K562 (cell line): ENCODE results near the gene MCC. TPM values are rescaled to one million over a fixed set of nuclear protein-coding genes. Genes with fewer than 3 reads are reported as not detected.

ENCODE experiments used
- ATAC-seq: fragments of 200-7000 bp; cut with Tn5 transposase; 3 replicates; pipeline ENCODE4 v1.9.1; 2020; ENCODE audit warnings: moderate library complexity
- BruUV-seq: library from RNA; stranded (reverse); fragments of 400-500 nt; replicated peaks from 2 replicates; lab custom pipeline; 2021; lab: Mats Ljungman, UMichigan
- CTCF ChIA-PET: fragments of 300-600 bp; formaldehyde crosslinking; extraction: SDS; loops from one replicate; lab custom pipeline; 2021; ENCODE audit warnings: low intra/inter-chr PET ratio; lab: Yijun Ruan, JAX
- POLR2A ChIA-PET: fragments of 300-600, 350-650 bp; sonication (Branson Sonifier 250); formaldehyde crosslinking; extraction: SDS; loops from one replicate; lab custom pipeline; 2021; ENCODE audit warnings: antibody characterized with exemption, inconsistent platforms; lab: Yijun Ruan, JAX
- DNase-seq, 4 experiments: peaks; one replicate each; pipeline versions ENCODE4 v3.0.0 to v3.0.0-alpha.2; 2011 to 2018; ENCODE audit warnings: low spot score in 3 of 4, mixed read lengths in 3 of 4; ENCODE audit errors: extremely low read depth in 1 of 4
- FAIRE-seq: peaks from 2 replicates; lab custom pipeline; 2011; peaks lifted over from hg19 to GRCh38; lab: Jason Lieb, UNC
- H2AFZ ChIP-seq: 2 replicates; pipeline ENCODE4 v1.6.0; 2011; ENCODE audit warnings: low read depth, low read length, control low read depth, inconsistent platforms
- H3K27ac ChIP-seq: fragments of 200-600 bp; 3 replicates; pipeline ENCODE4 v1.8.0; 2011; ENCODE audit warnings: low read depth, mild to moderate bottlenecking, control low read depth, inconsistent platforms, low read length, moderate library complexity, mixed read lengths; ENCODE audit errors: extremely low read depth
- H3K27me3 ChIP-seq, 2 experiments: fragments of 300-600 bp in 1 of 2; 2 replicates in 1 of 2; 3 replicates in 1 of 2; pipeline versions ENCODE4 v1.6.0 to v1.8.0; 2011; ENCODE audit warnings: inconsistent platforms in 2 of 2, low read length in 2 of 2, mild to moderate bottlenecking in 1 of 2, mixed read lengths in 1 of 2, moderate library complexity in 1 of 2; ENCODE audit not compliant: control insufficient read depth in 2 of 2, insufficient read depth in 2 of 2
- H3K36me3 ChIP-seq: fragments of 300-600 bp; 3 replicates; pipeline ENCODE4 v1.8.0; 2011; ENCODE audit warnings: mild to moderate bottlenecking, low read length, inconsistent platforms; ENCODE audit not compliant: control insufficient read depth, insufficient read depth
- H3K4me1 ChIP-seq, 2 experiments: fragments of 200-600 bp in 1 of 2; replicated peaks in 1 of 2; 2 replicates in 1 of 2; 3 replicates in 1 of 2; pipeline versions ENCODE4 v1.5.1 to v1.8.0; 2011; ENCODE audit warnings: inconsistent platforms in 2 of 2, low read length in 2 of 2, mild to moderate bottlenecking in 1 of 2, mixed read lengths in 1 of 2, moderate library complexity in 1 of 2; ENCODE audit not compliant: control insufficient read depth in 2 of 2, insufficient read depth in 2 of 2
- H3K4me2 ChIP-seq: 2 replicates; pipeline ENCODE4 v1.6.1; 2011; ENCODE audit warnings: low read length, control low read depth, inconsistent platforms, mixed read lengths; ENCODE audit not compliant: insufficient read depth
- H3K4me3 ChIP-seq: fragments of 200-600 bp; sonication (generic), shearing (Covaris generic); 2 replicates; pipeline ENCODE4 v1.5.1; 2016; ENCODE audit warnings: control low read depth, inconsistent platforms
- H3K79me2 ChIP-seq: fragments of 200-600 bp; 3 replicates; pipeline ENCODE4 v1.8.0; 2011; ENCODE audit warnings: low read length, inconsistent platforms; ENCODE audit not compliant: control insufficient read depth, insufficient read depth
- H3K9ac ChIP-seq, 2 experiments: 2 replicates each; pipeline versions ENCODE4 v1.6.0 to v1.6.1; 2011; ENCODE audit warnings: low read depth in 2 of 2, low read length in 2 of 2, control low read depth in 1 of 2, inconsistent platforms in 1 of 2, mild to moderate bottlenecking in 1 of 2, mixed read lengths in 1 of 2; ENCODE audit not compliant: insufficient read depth in 1 of 2
- H3K9me1 ChIP-seq: one replicate; pipeline ENCODE4 v1.6.0; 2011; ENCODE audit warnings: inconsistent platforms, mild to moderate bottlenecking, low read length, moderate library complexity; ENCODE audit not compliant: control insufficient read depth, insufficient read depth
- H3K9me3 ChIP-seq: replicated peaks from 2 replicates; pipeline ENCODE4 v1.5.1; 2011; ENCODE audit warnings: low read depth, low read length, inconsistent platforms; ENCODE audit not compliant: control insufficient read depth, insufficient read depth
- H4K20me1 ChIP-seq: replicated peaks from 2 replicates; pipeline ENCODE4 v1.6.1; 2011; ENCODE audit warnings: low read length, inconsistent platforms, mixed read lengths; ENCODE audit not compliant: control insufficient read depth, insufficient read depth
- CSDE1 ChIP-seq, 2 experiments: fragments of 450-650 bp; IDR thresholded peaks; 2 replicates each; pipeline ENCODE4 v1.6.1; 2016; ENCODE audit warnings: mild to moderate bottlenecking in 1 of 2
- NRF1 ChIP-seq, 2 experiments: fragments of 450-650 bp; IDR thresholded peaks in 1 of 2; conservative IDR thresholded peaks in 1 of 2; 2 replicates each; pipeline ENCODE4 v1.6.1; 2014; ENCODE audit warnings: mild to moderate bottlenecking in 2 of 2
- SMAD2 ChIP-seq: fragments of 150-350 bp; IDR thresholded peaks from 2 replicates; pipeline ENCODE4 v1.6.1; 2014; ENCODE audit warnings: low read depth, mild to moderate bottlenecking, low read length
- WGBS: fragments of 100-300 bp; shearing (Covaris generic); methylation state at CpG from one replicate; pipeline ENCODE4 v1.1.6; 2016; ENCODE audit warnings: low coverage, mixed read lengths; ENCODE audit not compliant: insufficient coverage; ENCODE audit errors: missing lambda C conversion rate; 5-methylcytosine and 5-hydroxymethylcytosine counted together
- in situ Hi-C: fragments of 300-500 bp; cut with MboI; formaldehyde crosslinking; loops from 4 replicates; pipeline ENCODE4 v1.15.0; 2018; ENCODE audit warnings: inconsistent platforms, mixed read lengths
- intact Hi-C: fragments of 100-400 bp; cut with micrococcal nuclease; formaldehyde crosslinking; loops from 2 replicates; pipeline ENCODE4 v1.14.2; 2022
- polyA plus RNA-seq, 8 experiments: library from polyadenylated mRNA; depleted of rRNA in 4 of 8; stranded (reverse) in 5 of 8; unstranded in 3 of 8; fragments of >200 nt; fragmentation: Nextera tagmentation in 2 of 8; fragmentation: Illumina TruSeq in 1 of 8; extraction: Ambion mirVana in 2 of 8; extraction: Trizol in 1 of 8; gene quantifications; 2 replicates each; pipeline versions ENCODE4 v1.2.1 to v1.2.3, GENCODE V29; 2011 to 2014; ENCODE audit warnings: inconsistent platforms in 1 of 8, missing spikeins in 1 of 8
- total RNA-seq, 7 experiments: library from RNA; depleted of rRNA in 6 of 7; stranded (reverse); fragments of >200 nt in 6 of 7; fragmentation: Illumina TruSeq in 2 of 7; extraction: Trizol in 2 of 7; gene quantifications; 2 replicates each; pipeline versions ENCODE4 v1.2.1 to v1.2.3, GENCODE V29; 2011 to 2021; ENCODE audit warnings: low replicate concordance in 1 of 7
- TF ChIP-seq, protein P1 (sequence below): fragments of 450-650 bp; formaldehyde crosslinking; IDR thresholded peaks from 2 replicates; pipeline ENCODE4 v1.4.0; 2022; ENCODE audit warnings: mild to moderate bottlenecking, moderate library complexity
- TF ChIP-seq, protein P2 (sequence below): fragments of 250-450 bp; sonication (Bioruptor Pico); IDR thresholded peaks from 2 replicates; pipeline ENCODE4 v1.4.0; 2020
- TF ChIP-seq, protein P3 (sequence below): sonication (generic); formaldehyde crosslinking; IDR thresholded peaks from 2 replicates; pipeline ENCODE4 v1.4.0; 2020; ENCODE audit warnings: mild to moderate bottlenecking, missing genetic modification reagents
- TF ChIP-seq, protein P4 (sequence below): fragments of 250-450 bp; sonication (Bioruptor Pico); IDR thresholded peaks from 2 replicates; pipeline ENCODE4 v1.6.1; 2021; ENCODE audit warnings: mild to moderate bottlenecking

MCC gene
- total and polyA plus RNA-seq, 9 of the 15 experiments (the other 6 are each of a cell fraction or from before 2014, with no cell fraction given): 0.04 to 0.24 (median 0.06) TPM; not detected in 1

DNA sequence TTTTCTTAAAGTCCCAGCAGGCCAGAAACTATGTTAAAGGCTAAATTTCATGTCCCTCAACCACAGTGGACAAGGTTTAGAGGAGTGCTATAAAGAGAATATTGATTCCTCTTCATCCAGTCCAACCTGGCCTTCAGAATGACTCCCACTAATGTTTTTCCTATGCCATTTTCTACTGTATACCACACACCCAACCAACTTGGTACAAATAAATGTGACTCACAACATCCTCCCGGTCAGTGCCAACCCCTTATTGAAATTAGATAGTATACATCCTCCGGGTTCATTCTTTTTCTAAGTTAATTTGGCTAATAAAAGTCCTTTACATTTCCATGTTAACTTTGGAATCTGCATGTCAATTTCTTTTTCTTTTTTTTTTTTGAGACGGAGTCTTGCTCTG lies 268.6 kb downstream of the MCC start:
- Histone ChIP-seq H3K9ac (no peak overlapping the region), H4K20me1 (no peaks in the 10 kb centered on the region), H2AFZ (no peak overlapping the region), H3K9me3 (no peaks in the 10 kb centered on the region), H3K27ac (no peak overlapping the region), H3K4me1 (no peaks in the 10 kb centered on the region), H3K4me2 (no peak overlapping the region), H3K27me3 (peaks cover 9 to 10% of the 10 kb centered on the region in 2 experiments), H3K4me3 (no peak overlapping the region), H3K9me1 (no peaks in the 10 kb centered on the region), H3K36me3 (no peaks in the 10 kb centered on the region), H3K79me2 (no peaks in the 10 kb centered on the region)
- WGBS: 0% methylated on average over 2 of the region's 3 CpGs
- BruUV-seq: no TSS peak
- TF ChIP-seq, protein P1, sequence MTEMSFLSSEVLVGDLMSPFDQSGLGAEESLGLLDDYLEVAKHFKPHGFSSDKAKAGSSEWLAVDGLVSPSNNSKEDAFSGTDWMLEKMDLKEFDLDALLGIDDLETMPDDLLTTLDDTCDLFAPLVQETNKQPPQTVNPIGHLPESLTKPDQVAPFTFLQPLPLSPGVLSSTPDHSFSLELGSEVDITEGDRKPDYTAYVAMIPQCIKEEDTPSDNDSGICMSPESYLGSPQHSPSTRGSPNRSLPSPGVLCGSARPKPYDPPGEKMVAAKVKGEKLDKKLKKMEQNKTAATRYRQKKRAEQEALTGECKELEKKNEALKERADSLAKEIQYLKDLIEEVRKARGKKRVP (CRISPR knock-in tag): no peak
- TF ChIP-seq, protein P2, sequence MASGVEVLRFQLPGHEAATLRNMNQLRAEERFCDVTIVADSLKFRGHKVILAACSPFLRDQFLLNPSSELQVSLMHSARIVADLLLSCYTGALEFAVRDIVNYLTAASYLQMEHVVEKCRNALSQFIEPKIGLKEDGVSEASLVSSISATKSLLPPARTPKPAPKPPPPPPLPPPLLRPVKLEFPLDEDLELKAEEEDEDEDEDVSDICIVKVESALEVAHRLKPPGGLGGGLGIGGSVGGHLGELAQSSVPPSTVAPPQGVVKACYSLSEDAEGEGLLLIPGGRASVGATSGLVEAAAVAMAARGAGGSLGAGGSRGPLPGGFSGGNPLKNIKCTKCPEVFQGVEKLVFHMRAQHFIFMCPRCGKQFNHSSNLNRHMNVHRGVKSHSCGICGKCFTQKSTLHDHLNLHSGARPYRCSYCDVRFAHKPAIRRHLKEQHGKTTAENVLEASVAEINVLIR: no peak
- TF ChIP-seq SMAD2 (no peak), CSDE1 (IDR thresholded peaks at IDR 0.05) (no peak), NRF1 (conservative IDR thresholded peaks at IDR 0.05 in 1 of 2, IDR thresholded peaks at IDR 0.05 in 1 of 2) (no peak)
- TF ChIP-seq, protein P3, sequence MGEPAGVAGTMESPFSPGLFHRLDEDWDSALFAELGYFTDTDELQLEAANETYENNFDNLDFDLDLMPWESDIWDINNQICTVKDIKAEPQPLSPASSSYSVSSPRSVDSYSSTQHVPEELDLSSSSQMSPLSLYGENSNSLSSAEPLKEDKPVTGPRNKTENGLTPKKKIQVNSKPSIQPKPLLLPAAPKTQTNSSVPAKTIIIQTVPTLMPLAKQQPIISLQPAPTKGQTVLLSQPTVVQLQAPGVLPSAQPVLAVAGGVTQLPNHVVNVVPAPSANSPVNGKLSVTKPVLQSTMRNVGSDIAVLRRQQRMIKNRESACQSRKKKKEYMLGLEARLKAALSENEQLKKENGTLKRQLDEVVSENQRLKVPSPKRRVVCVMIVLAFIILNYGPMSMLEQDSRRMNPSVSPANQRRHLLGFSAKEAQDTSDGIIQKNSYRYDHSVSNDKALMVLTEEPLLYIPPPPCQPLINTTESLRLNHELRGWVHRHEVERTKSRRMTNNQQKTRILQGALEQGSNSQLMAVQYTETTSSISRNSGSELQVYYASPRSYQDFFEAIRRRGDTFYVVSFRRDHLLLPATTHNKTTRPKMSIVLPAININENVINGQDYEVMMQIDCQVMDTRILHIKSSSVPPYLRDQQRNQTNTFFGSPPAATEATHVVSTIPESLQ (CRISPR knock-in tag): no peak
- TF ChIP-seq, protein P4, sequence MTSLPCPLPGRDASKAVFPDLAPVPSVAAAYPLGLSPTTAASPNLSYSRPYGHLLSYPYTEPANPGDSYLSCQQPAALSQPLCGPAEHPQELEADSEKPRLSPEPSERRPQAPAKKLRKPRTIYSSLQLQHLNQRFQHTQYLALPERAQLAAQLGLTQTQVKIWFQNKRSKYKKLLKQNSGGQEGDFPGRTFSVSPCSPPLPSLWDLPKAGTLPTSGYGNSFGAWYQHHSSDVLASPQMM (CRISPR knock-in tag): no peak
- ATAC-seq: no peak
- intact Hi-C loops: no loop called here
- in situ Hi-C loops: no loop called here
- FAIRE-seq: no peak
- no peak for DNase-seq
- ChIA-PET CTCF (no interaction called here), POLR2A (interaction anchor here (1.0 kb wide), 1 partner anchor 18 kb away, joined by 3 read pairs; no protein-coding TSS in a partner anchor)
